B cell (primary cell): ENCODE results near the gene NUDT3.

ENCODE experiments used
- EZH2 ChIP-seq: IDR thresholded peaks from 2 replicates; pipeline ENCODE4 v1.6.1; 2012; ENCODE audit warnings: borderline replicate concordance, low read depth, mild to moderate bottlenecking, moderate library complexity, low read length; ENCODE audit not compliant: insufficient read depth, poor library complexity, severe bottlenecking
- TF ChIP-seq, protein P1 (sequence below): fragments of 200-600 bp; IDR thresholded peaks from one replicate; pipeline ENCODE4 v1.8.0; 2022; ENCODE audit warnings: antibody characterized with exemption, mild to moderate bottlenecking

DNA sequence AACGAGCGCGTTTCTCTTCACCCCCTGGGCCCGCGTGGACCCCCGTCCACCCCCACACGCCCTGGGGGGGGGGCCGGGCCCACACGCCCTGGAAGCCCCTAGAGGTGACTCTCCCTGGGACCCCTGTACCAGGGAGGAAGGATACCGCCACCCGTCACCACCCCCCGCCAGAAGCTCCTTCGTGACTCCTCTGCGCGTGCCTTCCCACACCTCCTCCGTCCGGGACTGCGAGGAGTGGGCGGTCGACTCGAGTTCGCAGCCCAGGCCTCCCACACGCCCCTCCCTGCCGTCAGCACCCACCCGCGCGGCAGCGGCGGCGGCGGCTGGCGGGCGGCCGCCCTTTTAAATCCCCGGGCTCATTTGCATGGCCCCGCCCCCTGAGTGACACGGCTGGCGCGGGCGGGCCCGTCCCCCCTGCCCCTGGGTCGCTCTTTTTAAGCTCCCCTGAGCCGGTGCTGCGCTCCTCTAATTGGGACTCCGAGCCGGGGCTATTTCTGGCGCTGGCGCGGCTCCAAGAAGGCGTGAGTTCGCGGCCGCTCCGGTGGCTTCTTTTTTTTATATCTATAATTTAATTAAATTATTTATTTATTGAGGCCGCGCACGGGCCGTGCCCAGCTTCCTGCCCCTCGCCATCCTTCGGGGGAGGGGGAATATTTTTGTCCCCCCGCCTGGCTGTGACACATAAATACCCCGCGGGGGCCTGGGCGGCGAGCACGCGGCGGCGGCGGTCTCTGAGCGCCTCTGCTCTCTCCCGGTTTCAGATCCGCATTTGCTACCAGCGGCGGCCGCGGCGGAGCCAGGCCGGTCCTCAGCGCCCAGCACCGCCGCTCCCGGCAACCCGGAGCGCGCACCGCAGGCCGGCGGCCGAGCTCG, 155.8 kb downstream of the NUDT3 start, which contains the start of gene HMGA1:
- TF ChIP-seq EZH2, result no peak
- TF ChIP-seq, protein P1, sequence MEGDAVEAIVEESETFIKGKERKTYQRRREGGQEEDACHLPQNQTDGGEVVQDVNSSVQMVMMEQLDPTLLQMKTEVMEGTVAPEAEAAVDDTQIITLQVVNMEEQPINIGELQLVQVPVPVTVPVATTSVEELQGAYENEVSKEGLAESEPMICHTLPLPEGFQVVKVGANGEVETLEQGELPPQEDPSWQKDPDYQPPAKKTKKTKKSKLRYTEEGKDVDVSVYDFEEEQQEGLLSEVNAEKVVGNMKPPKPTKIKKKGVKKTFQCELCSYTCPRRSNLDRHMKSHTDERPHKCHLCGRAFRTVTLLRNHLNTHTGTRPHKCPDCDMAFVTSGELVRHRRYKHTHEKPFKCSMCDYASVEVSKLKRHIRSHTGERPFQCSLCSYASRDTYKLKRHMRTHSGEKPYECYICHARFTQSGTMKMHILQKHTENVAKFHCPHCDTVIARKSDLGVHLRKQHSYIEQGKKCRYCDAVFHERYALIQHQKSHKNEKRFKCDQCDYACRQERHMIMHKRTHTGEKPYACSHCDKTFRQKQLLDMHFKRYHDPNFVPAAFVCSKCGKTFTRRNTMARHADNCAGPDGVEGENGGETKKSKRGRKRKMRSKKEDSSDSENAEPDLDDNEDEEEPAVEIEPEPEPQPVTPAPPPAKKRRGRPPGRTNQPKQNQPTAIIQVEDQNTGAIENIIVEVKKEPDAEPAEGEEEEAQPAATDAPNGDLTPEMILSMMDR, result no peak
